Activated T-helper 2 cell treated with anti-CD3 and anti-CD28 coated beads, Interferon-gamma antibody, Interleukin-2, Interleukin-4, amounts not matched to agents 10 μg/mL and 5 μg/mL and 100 μg/mL, durations not matched to agents 14 hours and 24 hours and 36 hours (primary cell): ENCODE results near the gene PALLD. TPM values are rescaled to one million over a fixed set of nuclear protein-coding genes. Genes with fewer than 3 reads are reported as not detected.
"Not testable (repeated sequence)": the region's sequence is repeated elsewhere in the genome, so short reads cannot be mapped to it uniquely, and the experiment has no call there.

ENCODE experiments used
- DNase-seq: peaks from one replicate; pipeline ENCODE4 v3.0.0; 2021; ENCODE audit warnings: low spot score
- H3K27ac Mint-ChIP-seq: one replicate; pipeline ENCODE4 v1.8.0; 2021; ENCODE audit warnings: mixed read lengths
- H3K27me3 Mint-ChIP-seq: one replicate; pipeline ENCODE4 v1.8.0; 2021; ENCODE audit warnings: low read depth, mixed read lengths
- H3K36me3 Mint-ChIP-seq: one replicate; pipeline ENCODE4 v1.8.0; 2021; ENCODE audit warnings: low read depth, mixed read lengths
- H3K4me1 Mint-ChIP-seq: one replicate; pipeline ENCODE4 v1.8.0; 2021; ENCODE audit warnings: low read depth, mixed read lengths
- H3K4me3 Mint-ChIP-seq: one replicate; pipeline ENCODE4 v1.8.0; 2021; ENCODE audit warnings: low read depth, mild to moderate bottlenecking, moderate library complexity, mixed read lengths
- H3K9me3 Mint-ChIP-seq: one replicate; pipeline ENCODE4 v1.8.0; 2021; ENCODE audit warnings: mixed read lengths
- intact Hi-C: fragments of 100-400 bp; cut with micrococcal nuclease; formaldehyde crosslinking; loops from one replicate; pipeline ENCODE4 v1.15.1; 2023
- total RNA-seq: library from RNA; stranded (reverse); gene quantifications from 2 replicates; pipeline ENCODE4 v1.2.3, GENCODE V29; 2022

The PALLD gene
- total RNA-seq, 1 donor from 2014 or later = 19.8 TPM

GRCh38 chr4:168695288-168695687 lies 198.4 kb downstream of the PALLD start:
- H3K9me3 Mint-ChIP-seq = no peaks in the 10 kb centered on the region
- no peak overlapping the region for H3K4me3 Mint-ChIP-seq
- no peak for DNase-seq
- no peaks in the 10 kb centered on the region for H3K4me1 Mint-ChIP-seq
- intact Hi-C loops = no loop called here
- H3K36me3 Mint-ChIP-seq = no peaks in the 10 kb centered on the region
- H3K27me3 Mint-ChIP-seq = peaks cover 31% of the 10 kb centered on the region
- H3K27ac Mint-ChIP-seq = no peak overlapping the region

GRCh38 chr4:168696280-168696679 lies 199.4 kb downstream of the PALLD start:
- Mint-ChIP-seq H3K4me1 (no peaks in the 10 kb centered on the region), H3K9me3 (no peaks in the 10 kb centered on the region), H3K36me3 (no peaks in the 10 kb centered on the region), H3K27ac (no peak overlapping the region), H3K4me3 (no peak overlapping the region), H3K27me3 (peaks cover 29% of the 10 kb centered on the region)
- no peak for DNase-seq
- intact Hi-C loops = no loop called here

- Mint-ChIP-seq H3K9me3 (no peaks in the 10 kb centered on the region), H3K27ac (no peak overlapping the region), H3K27me3 (peaks cover 26% of the 10 kb centered on the region), H3K36me3 (no peaks in the 10 kb centered on the region), H3K4me1 (no peaks in the 10 kb centered on the region), H3K4me3 (no peak overlapping the region)
- intact Hi-C loops = no loop called here
- DNase-seq = no peak
Observed at GRCh38 chr4:168696826-168697225, 200.0 kb downstream of the PALLD start.

- DNase-seq = no peak
- no peak overlapping the region for H3K27ac Mint-ChIP-seq
- peaks cover 17% of the 10 kb centered on the region for H3K27me3 Mint-ChIP-seq
- intact Hi-C loops = no loop called here
- no peak overlapping the region for H3K4me3 Mint-ChIP-seq
- H3K4me1 Mint-ChIP-seq = no peaks in the 10 kb centered on the region
- H3K9me3 Mint-ChIP-seq = no peaks in the 10 kb centered on the region
- no peaks in the 10 kb centered on the region for H3K36me3 Mint-ChIP-seq
Observed at GRCh38 chr4:168699224-168699878, 202.5 kb downstream of the PALLD start.

- H3K9me3 Mint-ChIP-seq = no peaks in the 10 kb centered on the region
- no peak for DNase-seq
- no peaks in the 10 kb centered on the region for H3K36me3 Mint-ChIP-seq
- intact Hi-C loops = no loop called here
- H3K27me3 Mint-ChIP-seq = peaks cover 12% of the 10 kb centered on the region
- no peak overlapping the region for H3K4me3 Mint-ChIP-seq
- no peak overlapping the region for H3K27ac Mint-ChIP-seq
- H3K4me1 Mint-ChIP-seq = no peaks in the 10 kb centered on the region
Observed at GRCh38 chr4:168701061-168701460, 204.2 kb downstream of the PALLD start.

- H3K27me3 Mint-ChIP-seq = not testable (repeated sequence)
Observed at GRCh38 chr4:168702581-168703087, 205.8 kb downstream of the PALLD start.

GRCh38 chr4:168705121-168705520 lies 208.3 kb downstream of the PALLD start:
- no peak overlapping the region for H3K4me3 Mint-ChIP-seq
- intact Hi-C loops = no loop called here
- DNase-seq = no peak
- no peak overlapping the region for H3K27ac Mint-ChIP-seq
- peaks cover 4% of the 10 kb centered on the region for H3K27me3 Mint-ChIP-seq
- H3K4me1 Mint-ChIP-seq = no peaks in the 10 kb centered on the region
- H3K36me3 Mint-ChIP-seq = no peaks in the 10 kb centered on the region
- H3K9me3 Mint-ChIP-seq = no peaks in the 10 kb centered on the region

More at GRCh38 chr4:168702581-168703087, 205.8 kb downstream of the PALLD start:
- H3K27ac Mint-ChIP-seq, DNase-seq, H3K9me3 Mint-ChIP-seq, H3K36me3 Mint-ChIP-seq, intact Hi-C loops, H3K4me1 Mint-ChIP-seq, H3K4me3 Mint-ChIP-seq: not testable (repeated sequence)

GRCh38 chr4:168707205-168707604 lies 210.4 kb downstream of the PALLD start:
- Mint-ChIP-seq H3K9me3 (no peaks in the 10 kb centered on the region), H3K27me3 (peaks cover 4% of the 10 kb centered on the region), H3K36me3 (no peaks in the 10 kb centered on the region), H3K4me3 (no peak overlapping the region), H3K4me1 (peaks cover 8% of the 10 kb centered on the region), H3K27ac (no peak overlapping the region)
- no peak for DNase-seq
- intact Hi-C loops = no loop called here

- no peaks in the 10 kb centered on the region for H3K9me3 Mint-ChIP-seq
- H3K4me3 Mint-ChIP-seq = no peak overlapping the region
- no peak for DNase-seq
- peaks cover 10% of the 10 kb centered on the region for H3K4me1 Mint-ChIP-seq
- peaks cover 4% of the 10 kb centered on the region for H3K27me3 Mint-ChIP-seq
- no peak overlapping the region for H3K27ac Mint-ChIP-seq
- intact Hi-C loops = no loop called here
- no peaks in the 10 kb centered on the region for H3K36me3 Mint-ChIP-seq
Observed at GRCh38 chr4:168708108-168708507, 211.3 kb downstream of the PALLD start.

- peaks cover 4% of the 10 kb centered on the region for H3K27me3 Mint-ChIP-seq
- H3K9me3 Mint-ChIP-seq = no peaks in the 10 kb centered on the region
- no peak for DNase-seq
- no peak overlapping the region for H3K4me3 Mint-ChIP-seq
- no peak overlapping the region for H3K27ac Mint-ChIP-seq
- no peaks in the 10 kb centered on the region for H3K36me3 Mint-ChIP-seq
- H3K4me1 Mint-ChIP-seq = peaks cover 10% of the 10 kb centered on the region
- intact Hi-C loops = loop anchor here (1.0 kb wide), 1 partner anchor 207 kb away; no protein-coding TSS in a partner anchor
Observed at GRCh38 chr4:168710353-168710946, 213.6 kb downstream of the PALLD start.

GRCh38 chr4:168711197-168712140 lies 214.6 kb downstream of the PALLD start:
- Mint-ChIP-seq H3K36me3 (no peaks in the 10 kb centered on the region), H3K27me3 (peaks cover 2% of the 10 kb centered on the region), H3K4me3 (no peak overlapping the region), H3K9me3 (no peaks in the 10 kb centered on the region), H3K27ac (no peak overlapping the region), H3K4me1 (peaks cover 10% of the 10 kb centered on the region)
- intact Hi-C loops = no loop called here
- DNase-seq = no peak

GRCh38 chr4:168712316-168712890 lies 215.6 kb downstream of the PALLD start:
- intact Hi-C loops = no loop called here
- Mint-ChIP-seq H3K9me3 (no peaks in the 10 kb centered on the region), H3K27me3 (peaks cover 2% of the 10 kb centered on the region), H3K36me3 (no peaks in the 10 kb centered on the region), H3K4me1 (peaks cover 10% of the 10 kb centered on the region), H3K27ac (no peak overlapping the region), H3K4me3 (no peak overlapping the region)
- no peak for DNase-seq
